Astrocyte (in vitro differentiated cells and primary cell): ENCODE data around the gene CUL5.

Source experiments
- EZH2 ChIP-seq: IDR thresholded peaks from 2 replicates; pipeline ENCODE4 v1.6.1; 2012; ENCODE audit warnings: mild to moderate bottlenecking, low read length, inconsistent platforms; ENCODE audit not compliant: insufficient read depth
- TF ChIP-seq, protein P1 (sequence below): IDR thresholded peaks from 2 replicates; pipeline ENCODE4 v1.5.1; 2011; ENCODE audit warnings: low read depth, mild to moderate bottlenecking, inconsistent platforms, low read length, moderate library complexity; ENCODE audit not compliant: insufficient read depth

DNA sequence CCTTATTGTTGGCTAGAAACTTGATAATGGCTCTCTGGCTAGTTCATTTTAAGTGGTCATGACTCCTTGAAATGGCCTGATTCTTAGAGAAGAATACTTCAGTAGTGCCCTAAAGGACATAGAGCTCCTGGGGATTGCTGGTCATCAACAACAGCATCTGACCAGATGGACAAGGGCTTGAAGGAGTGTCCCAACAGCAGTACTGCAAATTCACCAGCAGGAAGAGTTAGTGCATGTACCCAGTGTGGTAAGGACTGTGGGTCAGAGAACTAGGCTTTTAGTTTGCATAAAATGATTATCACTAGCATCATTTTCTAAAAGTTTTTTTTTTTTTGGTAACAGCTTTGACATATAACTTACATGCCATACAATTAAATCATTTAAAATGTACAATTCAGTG, 39.5 kb upstream of the CUL5 start:
- TF ChIP-seq, protein P1, sequence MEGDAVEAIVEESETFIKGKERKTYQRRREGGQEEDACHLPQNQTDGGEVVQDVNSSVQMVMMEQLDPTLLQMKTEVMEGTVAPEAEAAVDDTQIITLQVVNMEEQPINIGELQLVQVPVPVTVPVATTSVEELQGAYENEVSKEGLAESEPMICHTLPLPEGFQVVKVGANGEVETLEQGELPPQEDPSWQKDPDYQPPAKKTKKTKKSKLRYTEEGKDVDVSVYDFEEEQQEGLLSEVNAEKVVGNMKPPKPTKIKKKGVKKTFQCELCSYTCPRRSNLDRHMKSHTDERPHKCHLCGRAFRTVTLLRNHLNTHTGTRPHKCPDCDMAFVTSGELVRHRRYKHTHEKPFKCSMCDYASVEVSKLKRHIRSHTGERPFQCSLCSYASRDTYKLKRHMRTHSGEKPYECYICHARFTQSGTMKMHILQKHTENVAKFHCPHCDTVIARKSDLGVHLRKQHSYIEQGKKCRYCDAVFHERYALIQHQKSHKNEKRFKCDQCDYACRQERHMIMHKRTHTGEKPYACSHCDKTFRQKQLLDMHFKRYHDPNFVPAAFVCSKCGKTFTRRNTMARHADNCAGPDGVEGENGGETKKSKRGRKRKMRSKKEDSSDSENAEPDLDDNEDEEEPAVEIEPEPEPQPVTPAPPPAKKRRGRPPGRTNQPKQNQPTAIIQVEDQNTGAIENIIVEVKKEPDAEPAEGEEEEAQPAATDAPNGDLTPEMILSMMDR = no peak
- TF ChIP-seq EZH2 = no peak
